ENCODE results near the gene DDIT4.

DNA sequence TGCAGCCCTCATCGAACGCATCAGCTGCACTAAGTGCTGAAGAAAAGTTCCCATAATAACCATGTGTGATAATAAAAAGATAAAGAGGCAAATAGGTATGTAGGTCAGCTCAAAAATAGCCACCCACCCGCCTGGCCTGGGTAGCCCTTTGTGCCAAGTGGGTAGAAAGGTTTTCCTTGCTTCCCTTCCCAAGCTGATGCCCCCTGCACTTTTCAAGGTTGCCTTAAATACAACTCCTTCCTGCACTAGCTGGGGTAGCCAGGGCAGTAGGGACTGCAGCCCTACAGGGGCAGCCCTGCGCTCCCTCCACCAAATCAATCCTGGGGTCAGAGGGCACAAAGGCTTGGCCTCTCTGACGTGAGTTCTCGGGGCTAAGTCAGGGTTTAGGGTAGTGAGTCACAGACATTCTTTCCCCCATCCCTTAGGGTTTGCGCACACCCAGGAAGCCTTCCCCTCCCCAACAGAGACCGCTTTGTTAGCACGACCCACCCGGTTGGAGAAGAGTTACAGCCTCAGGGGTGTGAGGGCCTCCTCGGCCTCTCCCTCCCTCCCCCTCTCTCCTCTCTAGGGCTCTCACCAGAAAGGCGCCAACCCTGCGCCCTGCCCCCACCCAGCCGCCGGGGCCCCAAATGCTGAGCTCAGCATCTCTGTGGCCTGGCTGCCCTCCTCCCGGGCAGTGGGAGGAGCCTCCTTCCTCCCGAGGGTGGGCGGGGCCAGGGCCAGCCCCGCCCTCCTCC is 13.3 kb upstream of the DDIT4 start:
- TF ChIP-seq, protein P1, sequence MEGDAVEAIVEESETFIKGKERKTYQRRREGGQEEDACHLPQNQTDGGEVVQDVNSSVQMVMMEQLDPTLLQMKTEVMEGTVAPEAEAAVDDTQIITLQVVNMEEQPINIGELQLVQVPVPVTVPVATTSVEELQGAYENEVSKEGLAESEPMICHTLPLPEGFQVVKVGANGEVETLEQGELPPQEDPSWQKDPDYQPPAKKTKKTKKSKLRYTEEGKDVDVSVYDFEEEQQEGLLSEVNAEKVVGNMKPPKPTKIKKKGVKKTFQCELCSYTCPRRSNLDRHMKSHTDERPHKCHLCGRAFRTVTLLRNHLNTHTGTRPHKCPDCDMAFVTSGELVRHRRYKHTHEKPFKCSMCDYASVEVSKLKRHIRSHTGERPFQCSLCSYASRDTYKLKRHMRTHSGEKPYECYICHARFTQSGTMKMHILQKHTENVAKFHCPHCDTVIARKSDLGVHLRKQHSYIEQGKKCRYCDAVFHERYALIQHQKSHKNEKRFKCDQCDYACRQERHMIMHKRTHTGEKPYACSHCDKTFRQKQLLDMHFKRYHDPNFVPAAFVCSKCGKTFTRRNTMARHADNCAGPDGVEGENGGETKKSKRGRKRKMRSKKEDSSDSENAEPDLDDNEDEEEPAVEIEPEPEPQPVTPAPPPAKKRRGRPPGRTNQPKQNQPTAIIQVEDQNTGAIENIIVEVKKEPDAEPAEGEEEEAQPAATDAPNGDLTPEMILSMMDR (IDR thresholded peaks at IDR 0.05) = no peak
- TF ChIP-seq, protein P2, sequence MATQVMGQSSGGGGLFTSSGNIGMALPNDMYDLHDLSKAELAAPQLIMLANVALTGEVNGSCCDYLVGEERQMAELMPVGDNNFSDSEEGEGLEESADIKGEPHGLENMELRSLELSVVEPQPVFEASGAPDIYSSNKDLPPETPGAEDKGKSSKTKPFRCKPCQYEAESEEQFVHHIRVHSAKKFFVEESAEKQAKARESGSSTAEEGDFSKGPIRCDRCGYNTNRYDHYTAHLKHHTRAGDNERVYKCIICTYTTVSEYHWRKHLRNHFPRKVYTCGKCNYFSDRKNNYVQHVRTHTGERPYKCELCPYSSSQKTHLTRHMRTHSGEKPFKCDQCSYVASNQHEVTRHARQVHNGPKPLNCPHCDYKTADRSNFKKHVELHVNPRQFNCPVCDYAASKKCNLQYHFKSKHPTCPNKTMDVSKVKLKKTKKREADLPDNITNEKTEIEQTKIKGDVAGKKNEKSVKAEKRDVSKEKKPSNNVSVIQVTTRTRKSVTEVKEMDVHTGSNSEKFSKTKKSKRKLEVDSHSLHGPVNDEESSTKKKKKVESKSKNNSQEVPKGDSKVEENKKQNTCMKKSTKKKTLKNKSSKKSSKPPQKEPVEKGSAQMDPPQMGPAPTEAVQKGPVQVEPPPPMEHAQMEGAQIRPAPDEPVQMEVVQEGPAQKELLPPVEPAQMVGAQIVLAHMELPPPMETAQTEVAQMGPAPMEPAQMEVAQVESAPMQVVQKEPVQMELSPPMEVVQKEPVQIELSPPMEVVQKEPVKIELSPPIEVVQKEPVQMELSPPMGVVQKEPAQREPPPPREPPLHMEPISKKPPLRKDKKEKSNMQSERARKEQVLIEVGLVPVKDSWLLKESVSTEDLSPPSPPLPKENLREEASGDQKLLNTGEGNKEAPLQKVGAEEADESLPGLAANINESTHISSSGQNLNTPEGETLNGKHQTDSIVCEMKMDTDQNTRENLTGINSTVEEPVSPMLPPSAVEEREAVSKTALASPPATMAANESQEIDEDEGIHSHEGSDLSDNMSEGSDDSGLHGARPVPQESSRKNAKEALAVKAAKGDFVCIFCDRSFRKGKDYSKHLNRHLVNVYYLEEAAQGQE (IDR thresholded peaks at IDR 0.05; ENCODE audit: insufficient read depth in 1 of 2, low read depth in 2 of 2, low read length in 1 of 2) = no peak
- TF ChIP-seq SIN3A (IDR thresholded peaks at IDR 0.05; ENCODE audit: borderline replicate concordance, insufficient read depth, low read depth, low read length) = 0 out of 2 replicates have a peak, but pooled peaks have one; percentile 18
- TF ChIP-seq TCF7L2 (IDR thresholded peaks at IDR 0.05; ENCODE audit: low read depth, low read length) = no peak
